Transverse colon (tissue), 4 donors: ENCODE data around the gene NUMBL. TPM values are rescaled to one million over a fixed set of nuclear protein-coding genes. Genes with fewer than 3 reads are reported as not detected.

Source experiments
- DNase-seq: peaks from one replicate; pipeline ENCODE4 v3.0.0-alpha.2; 2019
- H3K27ac ChIP-seq, 4 donors: fragments of 200-600 bp; sonication (generic); 2 replicates each; pipeline ENCODE4 v1.5.1; 2016 to 2018; ENCODE audit warnings: inconsistent platforms in 4 of 4
- H3K27me3 ChIP-seq: fragments of 200-600 bp; sonication (generic); 2 replicates; pipeline ENCODE4 v1.5.1; 2017; ENCODE audit warnings: inconsistent platforms
- H3K36me3 ChIP-seq, 4 donors: fragments of 200-600 bp; sonication (generic); 2 replicates each; pipeline ENCODE4 v1.5.1; 2017 to 2019; ENCODE audit warnings: inconsistent platforms in 4 of 4
- H3K4me1 ChIP-seq, 4 donors: fragments of 200-600 bp; sonication (generic); 2 replicates each; pipeline ENCODE4 v1.5.1; 2017 to 2020; ENCODE audit warnings: inconsistent platforms in 4 of 4
- H3K4me3 ChIP-seq, 4 donors: fragments of 200-600 bp; sonication (generic); 1 replicate in 1 of 4; 2 replicates in 3 of 4; pipeline versions ENCODE4 v1.5.1 to v1.6.1; 2017 to 2019; ENCODE audit warnings: inconsistent platforms in 4 of 4
- H3K9me3 ChIP-seq, 2 donors: fragments of 200-600 bp; sonication (generic); 2 replicates each; pipeline ENCODE4 v1.5.1; 2017 to 2019; ENCODE audit warnings: inconsistent platforms in 2 of 2
- EP300 ChIP-seq: sonication (generic); formaldehyde crosslinking; IDR thresholded peaks from one replicate; pipeline ENCODE4 v1.6.1; 2017; ENCODE audit warnings: antibody characterized with exemption, low read depth
- POLR2A ChIP-seq: fragments of 450-650 bp; IDR thresholded peaks from one replicate; pipeline ENCODE4 v1.6.1; 2016; ENCODE audit warnings: antibody characterized with exemption, mild to moderate bottlenecking, moderate library complexity
- POLR2AphosphoS5 ChIP-seq, 3 donors: sonication (generic); formaldehyde crosslinking; IDR thresholded peaks; one replicate each; pipeline ENCODE4 v1.6.1; 2016; ENCODE audit warnings: antibody characterized with exemption in 3 of 3
- whole genome bisulfite sequencing, 2 donors: methylation state at CpG; one replicate each; pipeline ENCODE4 v1.1.5; 2018; ENCODE audit warnings: low coverage in 1 of 2; 5-methylcytosine and 5-hydroxymethylcytosine counted together
- in situ Hi-C, 4 donors: fragments of 200-750 bp; cut with MboI; loops; one replicate each; pipeline versions ENCODE4 v1.15.0 to v1.15.1; 2017; ENCODE audit warnings: low sequenced_read_pairs in 3 of 4, low pct_ligation_motif_present in 1 of 4, low pct_unique_long_range_greater_than_20kb in 1 of 4
- intact Hi-C: fragments of 100-400 bp; cut with DNase I; formaldehyde crosslinking; loops from one replicate; pipeline ENCODE4 v1.15.1; 2023; ENCODE audit warnings: low total_unique reads
- total RNA-seq, 4 donors: library from RNA; depleted of rRNA; stranded (reverse); fragments of >200 nt; gene quantifications; one replicate each; pipeline ENCODE4 v1.1.0, GENCODE V29; 2016
- TF ChIP-seq, protein P1 (sequence below), 5 experiments: fragments of 200-600 bp in 3 of 5; fragments of 450-650 bp in 2 of 5; sonication (generic) in 3 of 5; IDR thresholded peaks; 1 replicate in 2 of 5; 2 replicates in 3 of 5; pipeline ENCODE4 v1.5.1; 2016 to 2017; ENCODE audit warnings: antibody characterized with exemption in 5 of 5, inconsistent platforms in 3 of 5, mild to moderate bottlenecking in 2 of 5, moderate library complexity in 1 of 5

NUMBL gene
- total RNA-seq, 4 donors from 2014 or later = 9.0 to 44.9 (median 20.4) TPM

GRCh38 chr19:40668991-40669614, 21.3 kb downstream of the NUMBL start:
- 89 to 92% methylated on average over 5 to 7 of the region's 7 CpGs for WGBS, 2 donors
- Histone ChIP-seq H3K27me3 (no peaks in the 10 kb centered on the region), H3K9me3 (no peaks in the 10 kb centered on the region), H3K27ac (no peak overlapping the region), H3K4me1 (no peaks in the 10 kb centered on the region), H3K4me3 (no peak overlapping the region), H3K36me3 (peaks cover 0 to 24% (median 7%) of the 10 kb centered on the region in 4 donors)
- DNase-seq = no peak
- in situ Hi-C loops (loop anchor here in 3 of 4 donors (10.0 to 25.0 kb wide), 5 partner anchors 146 to 593 kb away; partner anchors contain the start of gene HNRNPUL1 (in 1 of the 3)), intact Hi-C loops (no loop called here)
- TF ChIP-seq POLR2AphosphoS5 (IDR thresholded peaks at IDR 0.05) (no peak), EP300 (no peak)
- TF ChIP-seq, protein P1, sequence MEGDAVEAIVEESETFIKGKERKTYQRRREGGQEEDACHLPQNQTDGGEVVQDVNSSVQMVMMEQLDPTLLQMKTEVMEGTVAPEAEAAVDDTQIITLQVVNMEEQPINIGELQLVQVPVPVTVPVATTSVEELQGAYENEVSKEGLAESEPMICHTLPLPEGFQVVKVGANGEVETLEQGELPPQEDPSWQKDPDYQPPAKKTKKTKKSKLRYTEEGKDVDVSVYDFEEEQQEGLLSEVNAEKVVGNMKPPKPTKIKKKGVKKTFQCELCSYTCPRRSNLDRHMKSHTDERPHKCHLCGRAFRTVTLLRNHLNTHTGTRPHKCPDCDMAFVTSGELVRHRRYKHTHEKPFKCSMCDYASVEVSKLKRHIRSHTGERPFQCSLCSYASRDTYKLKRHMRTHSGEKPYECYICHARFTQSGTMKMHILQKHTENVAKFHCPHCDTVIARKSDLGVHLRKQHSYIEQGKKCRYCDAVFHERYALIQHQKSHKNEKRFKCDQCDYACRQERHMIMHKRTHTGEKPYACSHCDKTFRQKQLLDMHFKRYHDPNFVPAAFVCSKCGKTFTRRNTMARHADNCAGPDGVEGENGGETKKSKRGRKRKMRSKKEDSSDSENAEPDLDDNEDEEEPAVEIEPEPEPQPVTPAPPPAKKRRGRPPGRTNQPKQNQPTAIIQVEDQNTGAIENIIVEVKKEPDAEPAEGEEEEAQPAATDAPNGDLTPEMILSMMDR (IDR thresholded peaks at IDR 0.05) = no peak

DNA sequence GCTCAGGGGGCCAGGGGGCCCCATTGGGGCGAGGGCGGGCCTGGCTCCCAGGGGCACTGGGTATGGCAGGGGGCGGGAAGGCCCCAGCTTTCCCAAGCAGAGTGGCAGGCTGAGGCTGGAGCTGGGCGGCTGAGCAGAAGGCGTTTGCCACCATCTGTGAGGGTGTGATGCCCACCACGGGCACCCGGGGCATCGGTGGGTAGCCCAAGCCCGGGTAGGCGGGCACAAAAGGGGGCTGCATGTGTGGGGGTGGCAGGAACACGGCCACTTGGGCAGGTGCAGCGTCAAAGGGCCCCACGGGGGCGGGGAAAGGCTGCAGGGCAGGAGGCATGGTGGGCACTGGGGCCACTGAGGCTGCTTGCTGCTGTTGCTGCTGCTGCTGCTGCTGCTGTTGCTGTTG, 22.8 kb downstream of the NUMBL start:
- TF ChIP-seq POLR2A (no peak), EP300 (no peak), POLR2AphosphoS5 (IDR thresholded peaks at IDR 0.05) (no peak)
- TF ChIP-seq, protein P1 (IDR thresholded peaks at IDR 0.05) = no peak
- DNase-seq = no peak
- peaks cover 0 to 20% (median 3%) of the 10 kb centered on the region in 4 donors for H3K36me3 ChIP-seq
- no peaks in the 10 kb centered on the region for H3K27me3 ChIP-seq
- no peak overlapping the region for H3K4me3 ChIP-seq
- H3K9me3 ChIP-seq = no peaks in the 10 kb centered on the region
- H3K27ac ChIP-seq = no peak overlapping the region
- WGBS, 2 donors = 94% methylated on average over 3 to 14 of the region's 14 CpGs
- intact Hi-C loops = no loop called here
- in situ Hi-C loops = loop anchor here in 3 of 4 donors (10.0 to 25.0 kb wide), 5 partner anchors 147 to 595 kb away; partner anchors contain the start of gene HNRNPUL1 (in 1 of the 3)
- peaks cover 6 to 11% (median 8%) of the 10 kb centered on the region in 4 donors for H3K4me1 ChIP-seq

DNA sequence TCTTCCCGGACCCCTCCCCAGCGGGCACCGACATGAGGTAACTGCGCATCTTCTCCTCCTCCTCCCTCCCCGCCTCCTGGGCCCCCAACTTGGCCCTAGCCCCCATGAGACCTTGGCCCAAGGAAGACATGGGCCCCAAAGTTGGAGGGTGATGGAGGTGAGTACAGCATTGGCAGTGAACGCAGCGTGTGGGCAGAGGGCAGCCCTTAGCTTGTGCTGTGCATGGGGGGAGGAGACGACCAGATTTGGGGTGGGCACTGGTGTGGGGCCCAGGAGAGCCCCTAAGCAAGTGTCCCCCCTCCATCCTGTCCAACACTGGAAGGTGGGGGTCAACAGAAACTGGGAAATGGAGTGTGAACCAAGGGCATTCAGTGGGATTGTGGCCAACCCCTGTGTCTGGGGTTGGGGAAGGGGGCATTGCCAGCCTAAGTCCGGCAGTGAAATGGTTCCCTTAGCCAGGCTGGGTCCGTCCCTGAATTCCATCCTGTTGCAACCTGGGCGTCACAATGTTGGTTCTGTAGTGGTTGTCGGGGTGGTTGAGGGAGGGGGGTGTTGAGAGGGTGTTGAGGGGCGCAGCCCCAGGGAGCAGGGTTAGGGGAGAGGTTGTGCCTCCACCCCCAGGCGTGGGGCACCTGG, 23.5 kb downstream of the NUMBL start:
- H3K36me3 ChIP-seq = peaks cover 0 to 17% (median 3%) of the 10 kb centered on the region in 4 donors
- WGBS, 2 donors = 87% methylated on average over 13 of the region's 14 CpGs; no CpG with 5 or more reads in 1 of the 2 donors
- no peak for DNase-seq
- no peak for TF ChIP-seq POLR2AphosphoS5 (IDR thresholded peaks at IDR 0.05)
- TF ChIP-seq EP300 = no peak
- no peak for TF ChIP-seq POLR2A
- TF ChIP-seq, protein P1 (IDR thresholded peaks at IDR 0.05) = no peak
- no peaks in the 10 kb centered on the region for H3K9me3 ChIP-seq
- intact Hi-C loops = no loop called here
- no peak overlapping the region for H3K4me3 ChIP-seq
- no peak overlapping the region for H3K27ac ChIP-seq
- in situ Hi-C loops = loop anchor here in 3 of 4 donors (10.0 to 25.0 kb wide), 5 partner anchors 148 to 595 kb away; partner anchors contain the start of gene HNRNPUL1 (in 1 of the 3)
- H3K4me1 ChIP-seq = peaks cover 7 to 14% (median 11%) of the 10 kb centered on the region in 4 donors
- H3K27me3 ChIP-seq = no peaks in the 10 kb centered on the region
